Mesenchymal stem cell (in vitro differentiated cells and primary cell): ENCODE measurements around the gene PARD6B.

Experiments
- DNase-seq: peaks from one replicate; pipeline ENCODE4 v3.0.0-alpha.2; 2013
- H2AFZ ChIP-seq: one replicate; pipeline ENCODE4 v1.6.1; 2013; ENCODE audit warnings: low read depth, mild to moderate bottlenecking, control low read depth, inconsistent platforms, low read length, moderate library complexity
- H2AK5ac ChIP-seq: 2 replicates; pipeline ENCODE4 v1.6.1; 2013; ENCODE audit warnings: low read length, moderate library complexity, mild to moderate bottlenecking, inconsistent platforms; ENCODE audit not compliant: severe bottlenecking
- H2BK120ac ChIP-seq: one replicate; pipeline ENCODE4 v1.6.1; 2013; ENCODE audit warnings: low read depth, mild to moderate bottlenecking, inconsistent platforms, low read length, moderate library complexity
- H2BK12ac ChIP-seq, 2 experiments: one replicate each; pipeline ENCODE4 v1.6.1; 2013; ENCODE audit warnings: inconsistent platforms in 2 of 2, low read length in 2 of 2, mild to moderate bottlenecking in 2 of 2, moderate library complexity in 2 of 2, control low read depth in 1 of 2
- H2BK15ac ChIP-seq: one replicate; pipeline ENCODE4 v1.6.1; 2013; ENCODE audit warnings: mild to moderate bottlenecking, low read depth, inconsistent platforms; ENCODE audit not compliant: poor library complexity, severe bottlenecking
- H2BK5ac ChIP-seq: 2 replicates; pipeline ENCODE4 v1.6.1; 2013; ENCODE audit warnings: low read depth, mild to moderate bottlenecking, low read length, control low read depth, inconsistent platforms; ENCODE audit not compliant: poor library complexity, severe bottlenecking
- H3K14ac ChIP-seq, 2 experiments: one replicate each; pipeline ENCODE4 v1.6.1; 2013; ENCODE audit warnings: inconsistent platforms in 2 of 2, low read length in 2 of 2, control low read depth in 1 of 2, mild to moderate bottlenecking in 1 of 2, moderate library complexity in 1 of 2
- H3K18ac ChIP-seq, 2 experiments: one replicate each; pipeline ENCODE4 v1.6.1; 2013; ENCODE audit warnings: inconsistent platforms in 2 of 2, low read length in 2 of 2, control low read depth in 1 of 2, low read depth in 1 of 2, mild to moderate bottlenecking in 1 of 2
- H3K23ac ChIP-seq, 2 experiments: one replicate each; pipeline ENCODE4 v1.6.1; 2013; ENCODE audit warnings: inconsistent platforms in 2 of 2, low read length in 2 of 2, mild to moderate bottlenecking in 2 of 2, moderate library complexity in 2 of 2, control low read depth in 1 of 2
- H3K27ac ChIP-seq: 2 replicates; pipeline ENCODE4 v1.5.1; 2013; ENCODE audit warnings: mild to moderate bottlenecking, moderate library complexity, low read length, control low read depth, inconsistent platforms; ENCODE audit not compliant: poor library complexity, severe bottlenecking
- H3K27me3 ChIP-seq, 2 experiments: 2 replicates each; pipeline versions ENCODE4 v1.6.1 to v1.7.0; 2013; ENCODE audit warnings: low read length in 2 of 2, mild to moderate bottlenecking in 2 of 2, moderate library complexity in 2 of 2, control low read depth in 1 of 2, inconsistent platforms in 1 of 2; ENCODE audit not compliant: control insufficient read depth in 1 of 2, insufficient read depth in 1 of 2
- H3K36me3 ChIP-seq, 2 experiments: 2 replicates each; pipeline versions ENCODE4 v1.6.1 to v1.7.0; 2013; ENCODE audit warnings: low read length in 2 of 2, control low read depth in 1 of 2, inconsistent platforms in 1 of 2, low read depth in 1 of 2, mild to moderate bottlenecking in 1 of 2; ENCODE audit not compliant: insufficient read depth in 2 of 2, control insufficient read depth in 1 of 2
- H3K4ac ChIP-seq, 2 experiments: one replicate each; pipeline ENCODE4 v1.6.1; 2013; ENCODE audit warnings: inconsistent platforms in 2 of 2, low read length in 2 of 2, mild to moderate bottlenecking in 2 of 2, moderate library complexity in 2 of 2, control low read depth in 1 of 2, low read depth in 1 of 2
- H3K4me1 ChIP-seq: 2 replicates; pipeline ENCODE4 v1.6.1; 2013; ENCODE audit warnings: low read depth, low read length, control low read depth; ENCODE audit not compliant: control insufficient read depth, insufficient read depth
- H3K4me2 ChIP-seq: 2 replicates; pipeline ENCODE4 v1.6.1; 2013; ENCODE audit warnings: low read length, mild to moderate bottlenecking, inconsistent platforms; ENCODE audit not compliant: poor library complexity, severe bottlenecking
- H3K4me3 ChIP-seq, 2 experiments: 2 replicates each; pipeline versions ENCODE4 v1.5.1 to v1.7.0; 2013; ENCODE audit warnings: low read length in 2 of 2, mild to moderate bottlenecking in 2 of 2, control low read depth in 1 of 2, low read depth in 1 of 2; ENCODE audit not compliant: insufficient read depth in 1 of 2
- H3K79me1 ChIP-seq: replicated peaks from 2 replicates; pipeline ENCODE4 v1.6.1; 2013; ENCODE audit warnings: mild to moderate bottlenecking, control low read depth, low read length, inconsistent platforms; ENCODE audit not compliant: poor library complexity, severe bottlenecking
- H3K9ac ChIP-seq: 2 replicates; pipeline ENCODE4 v1.7.0; 2013; ENCODE audit warnings: mild to moderate bottlenecking, low read length, moderate library complexity
- H3K9me3 ChIP-seq: 2 replicates; pipeline ENCODE4 v1.7.0; 2013; ENCODE audit warnings: mild to moderate bottlenecking, low read length; ENCODE audit not compliant: control insufficient read depth
- H4K8ac ChIP-seq: one replicate; pipeline ENCODE4 v1.6.1; 2013; ENCODE audit warnings: inconsistent platforms, mild to moderate bottlenecking, low read length, moderate library complexity
- H4K91ac ChIP-seq: one replicate; pipeline ENCODE4 v1.6.1; 2013; ENCODE audit warnings: mild to moderate bottlenecking, low read length, inconsistent platforms
- WGBS: methylation state at CpG from one replicate; pipeline ENCODE4 v1.1.7; 2013; ENCODE audit warnings: mixed read lengths; 5-methylcytosine and 5-hydroxymethylcytosine counted together

Gene PARD6B

DNA sequence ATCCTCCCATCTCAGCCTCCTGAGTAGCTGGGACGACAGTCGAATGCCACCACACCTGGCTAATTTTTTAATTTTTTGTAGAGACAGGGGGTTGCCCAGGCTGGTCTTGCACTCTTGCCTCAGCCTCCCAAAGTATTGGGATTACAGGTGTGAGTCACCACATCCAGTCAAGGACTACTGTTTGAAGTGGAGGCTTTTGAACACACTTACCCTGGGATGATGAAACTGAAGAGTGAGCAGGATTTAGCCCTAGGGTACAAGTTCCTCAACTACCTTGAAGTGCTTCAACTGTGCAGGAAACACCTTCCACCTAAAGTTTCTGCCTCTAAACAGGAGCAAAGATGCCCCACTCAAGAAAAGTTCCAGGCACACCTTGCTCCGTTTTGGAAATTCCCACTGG lies 15.7 kb upstream of the PARD6B start:
- H3K4me3 ChIP-seq: no peak overlapping the region

DNA sequence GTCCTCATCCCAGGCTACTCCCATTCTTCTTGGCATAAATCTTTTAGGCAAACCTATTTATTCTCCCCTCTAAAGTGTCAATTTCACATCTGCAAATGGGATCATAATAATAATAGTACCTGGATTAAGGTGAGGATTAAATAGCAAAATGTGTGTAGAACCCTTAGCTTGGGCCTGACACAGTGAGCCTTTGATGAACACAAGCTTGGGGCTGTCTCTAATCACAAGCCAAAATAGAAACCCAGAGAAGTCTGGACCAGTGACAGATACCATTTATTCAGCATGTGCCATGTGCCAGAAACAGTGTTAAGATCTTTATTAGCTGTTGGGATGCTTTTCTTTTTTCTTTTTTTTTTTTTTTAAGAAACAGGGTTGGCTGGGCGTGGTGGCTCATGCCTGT lies 14.9 kb upstream of the PARD6B start:
- no CpG with 5 or more reads among the region's 1 CpG for WGBS
- Histone ChIP-seq H3K4me2 (no peak overlapping the region), H2BK5ac (no peak overlapping the region), H3K27me3 (no peaks in the 10 kb centered on the region), H3K4me1 (peaks cover 2% of the 10 kb centered on the region), H3K79me1 (no peaks in the 10 kb centered on the region), H2AFZ (no peak overlapping the region), H3K36me3 (no peaks in the 10 kb centered on the region), H3K4me3 (no peak overlapping the region), H2BK15ac (no peak overlapping the region), H4K91ac (no peak overlapping the region), H3K9ac (no peak overlapping the region), H3K9me3 (no peaks in the 10 kb centered on the region), H3K4ac (no peak overlapping the region), H2BK120ac (no peak overlapping the region), H3K27ac (no peak overlapping the region), H4K8ac (no peak overlapping the region), H2BK12ac (no peak overlapping the region), H3K14ac (no peak overlapping the region), H3K23ac (no peak overlapping the region), H2AK5ac (no peak overlapping the region), H3K18ac (no peak overlapping the region)
- no peak for DNase-seq

More for the DNA sequence above, 15.7 kb upstream of the PARD6B start:
- H3K27ac ChIP-seq: no peak overlapping the region
- H2BK5ac ChIP-seq: no peak overlapping the region
- H3K18ac ChIP-seq: no peak overlapping the region
- no peak overlapping the region for H2BK120ac ChIP-seq
- no peaks in the 10 kb centered on the region for H3K27me3 ChIP-seq
- no peaks in the 10 kb centered on the region for H3K36me3 ChIP-seq
- H3K79me1 ChIP-seq: no peaks in the 10 kb centered on the region
- H3K23ac ChIP-seq: no peak overlapping the region
- no peak overlapping the region for H2AK5ac ChIP-seq
- H3K14ac ChIP-seq: no peak overlapping the region
- H3K9me3 ChIP-seq: no peaks in the 10 kb centered on the region
- no peak overlapping the region for H3K4me2 ChIP-seq
- H3K4ac ChIP-seq: no peak overlapping the region
- no peak overlapping the region for H4K91ac ChIP-seq
- no peak overlapping the region for H3K9ac ChIP-seq
- H2BK12ac ChIP-seq: peak overlapping the region in 1 of 2 experiments; percentile 40
- H2AFZ ChIP-seq: no peak overlapping the region
- no peak for DNase-seq
- no peak overlapping the region for H2BK15ac ChIP-seq
- WGBS: 89% methylated on average over 3 of the region's 3 CpGs
- peaks cover 2% of the 10 kb centered on the region for H3K4me1 ChIP-seq
- no peak overlapping the region for H4K8ac ChIP-seq

DNA sequence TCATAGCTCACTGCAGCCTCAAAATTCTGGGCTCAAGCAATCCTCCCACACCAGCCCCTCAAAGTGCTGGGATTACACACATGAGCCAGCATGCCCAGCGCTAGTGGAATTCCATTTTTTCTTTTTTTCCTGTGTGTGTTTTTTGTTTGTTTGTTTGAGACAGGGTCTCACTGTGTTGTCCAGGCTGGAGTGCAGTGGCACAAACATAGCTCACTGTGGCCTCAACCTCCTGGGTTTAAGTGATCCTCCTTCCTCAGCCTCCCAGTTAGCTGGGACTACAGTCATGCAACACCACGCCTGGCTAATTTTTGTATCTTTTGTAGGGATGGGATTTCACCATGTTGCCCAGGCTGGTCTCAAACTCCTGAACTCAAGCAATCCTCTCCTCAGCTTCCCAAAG lies 14.1 kb upstream of the PARD6B start:
- H3K9ac ChIP-seq: no peak overlapping the region
- WGBS: 100% methylated on average over 1 of the region's 2 CpGs

DNA sequence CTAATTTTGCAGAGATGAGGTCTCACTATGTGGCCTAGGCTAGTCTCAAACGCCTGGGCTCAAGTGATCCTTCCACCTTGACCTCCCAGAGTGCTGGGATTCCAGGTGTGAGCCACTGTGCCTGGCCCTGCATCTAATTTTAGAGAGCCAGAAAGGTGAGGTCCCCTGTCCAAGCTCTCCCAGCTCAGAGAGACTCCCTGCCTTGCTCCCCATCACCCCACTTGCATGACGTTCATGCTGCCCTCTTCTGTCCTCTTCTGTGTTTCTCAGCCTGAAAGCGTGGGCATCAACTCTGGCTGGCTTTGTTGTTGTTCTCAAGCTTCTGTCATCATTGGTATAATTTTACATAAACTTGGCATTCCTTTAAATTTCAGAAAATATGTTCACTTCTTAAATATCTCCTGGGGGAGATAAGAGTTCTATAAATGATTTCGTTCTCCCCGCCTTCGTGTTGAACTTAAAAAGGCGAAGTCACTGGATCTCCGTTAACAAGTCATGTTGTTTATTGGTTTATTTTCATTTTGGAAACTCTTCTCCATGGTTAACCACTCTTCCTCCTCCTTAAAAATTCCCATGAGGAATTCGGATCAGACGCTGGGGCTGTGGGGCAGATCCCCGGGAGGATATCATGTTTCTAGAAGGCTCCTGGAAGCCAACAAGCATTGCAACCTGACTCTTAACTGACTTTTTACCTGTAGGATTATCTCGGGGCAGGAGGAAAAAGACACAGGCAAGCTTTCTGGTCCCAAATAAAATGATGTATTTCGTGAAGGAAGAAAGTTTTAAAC lies 13.2 kb upstream of the PARD6B start:
- no peak overlapping the region for H2AFZ ChIP-seq
- no peak overlapping the region for H3K27ac ChIP-seq
- DNase-seq: no peak
- no peak overlapping the region for H2BK12ac ChIP-seq
- H2BK15ac ChIP-seq: no peak overlapping the region
- no peaks in the 10 kb centered on the region for H3K79me1 ChIP-seq
- H3K9ac ChIP-seq: peak overlapping the region; percentile 43
- peak overlapping the region; percentile 3 for H4K8ac ChIP-seq
- H3K18ac ChIP-seq: peak overlapping the region in 1 of 2 experiments; percentile 46
- H3K4me3 ChIP-seq: no peak overlapping the region
- peak overlapping the region in 1 of 2 experiments; percentile 10 for H3K14ac ChIP-seq
- peak overlapping the region; percentile 87 for H2AK5ac ChIP-seq
- no peak overlapping the region for H3K4me2 ChIP-seq
- 73% methylated on average over 10 of the region's 13 CpGs for WGBS
- no peaks in the 10 kb centered on the region for H3K9me3 ChIP-seq
- no peak overlapping the region for H2BK5ac ChIP-seq
- H2BK120ac ChIP-seq: peak overlapping the region; percentile 64
- no peaks in the 10 kb centered on the region for H3K36me3 ChIP-seq
- H4K91ac ChIP-seq: no peak overlapping the region
- no peak overlapping the region for H3K23ac ChIP-seq
- H3K4ac ChIP-seq: no peak overlapping the region
- H3K27me3 ChIP-seq: no peaks in the 10 kb centered on the region
- peaks cover 7% of the 10 kb centered on the region for H3K4me1 ChIP-seq

More for the DNA sequence above, 14.1 kb upstream of the PARD6B start:
- Histone ChIP-seq H3K4ac (no peak overlapping the region), H3K4me3 (no peak overlapping the region), H3K18ac (no peak overlapping the region), H3K27ac (no peak overlapping the region), H3K23ac (no peak overlapping the region), H2BK120ac (no peak overlapping the region), H2AFZ (no peak overlapping the region), H2BK5ac (no peak overlapping the region), H3K4me2 (no peak overlapping the region), H3K14ac (no peak overlapping the region), H4K8ac (no peak overlapping the region), H2BK12ac (no peak overlapping the region), H3K27me3 (no peaks in the 10 kb centered on the region), H2AK5ac (no peak overlapping the region), H2BK15ac (no peak overlapping the region), H4K91ac (no peak overlapping the region), H3K4me1 (peaks cover 7% of the 10 kb centered on the region), H3K36me3 (no peaks in the 10 kb centered on the region), H3K9me3 (no peaks in the 10 kb centered on the region), H3K79me1 (no peaks in the 10 kb centered on the region)
- DNase-seq: no peak
